ENCODE measurements around the gene CDX2.
A peak's percentile ranks its signal among the peaks of the same experiment; 100 is the strongest.
"Not testable (repeated sequence)": the region's sequence is repeated elsewhere in the genome, so short reads cannot be mapped to it uniquely, and the experiment has no call there.

CDX2 gene

DNA sequence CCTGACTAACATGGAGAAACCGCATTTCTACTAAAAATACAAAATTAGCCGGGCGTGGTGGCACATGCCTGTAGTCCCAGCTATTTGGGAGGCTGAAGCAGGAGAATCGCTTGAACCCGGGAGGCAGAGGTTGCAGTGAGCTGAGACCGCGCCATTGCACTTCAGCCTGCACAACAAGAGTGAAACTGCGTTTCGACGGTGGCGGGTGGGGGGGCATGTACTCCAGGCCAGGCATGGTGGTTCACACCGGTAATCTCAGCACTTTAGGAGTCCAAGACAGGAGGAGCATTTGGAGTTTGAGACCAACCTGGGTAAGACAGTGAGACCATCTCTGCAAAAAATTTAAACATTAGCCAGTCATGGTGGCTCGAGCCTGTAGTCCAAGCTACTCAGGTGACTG lies 4.9 kb downstream of the CDX2 start:
- DNase-seq, result not testable (repeated sequence)

DNA sequence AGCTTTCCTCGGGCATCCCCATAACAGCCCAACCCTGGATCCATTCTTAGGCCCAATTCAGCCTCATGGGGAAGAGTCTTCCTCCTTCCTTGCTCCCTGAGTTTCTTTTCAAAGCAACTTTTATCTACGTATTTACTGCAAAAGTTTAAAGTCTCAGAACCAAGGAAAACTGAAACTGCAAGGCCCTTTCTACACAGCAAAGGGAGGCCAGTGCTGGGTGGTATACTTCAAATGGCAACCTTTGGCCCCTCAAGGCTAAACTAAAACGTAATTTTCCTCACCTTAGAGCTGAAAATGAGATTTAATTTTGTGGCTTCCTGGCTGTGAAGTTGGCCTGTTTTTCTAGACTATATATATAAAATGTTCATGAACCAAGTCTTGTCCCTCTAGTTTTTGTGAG lies 5.6 kb downstream of the CDX2 start:
- no peak for DNase-seq

DNA sequence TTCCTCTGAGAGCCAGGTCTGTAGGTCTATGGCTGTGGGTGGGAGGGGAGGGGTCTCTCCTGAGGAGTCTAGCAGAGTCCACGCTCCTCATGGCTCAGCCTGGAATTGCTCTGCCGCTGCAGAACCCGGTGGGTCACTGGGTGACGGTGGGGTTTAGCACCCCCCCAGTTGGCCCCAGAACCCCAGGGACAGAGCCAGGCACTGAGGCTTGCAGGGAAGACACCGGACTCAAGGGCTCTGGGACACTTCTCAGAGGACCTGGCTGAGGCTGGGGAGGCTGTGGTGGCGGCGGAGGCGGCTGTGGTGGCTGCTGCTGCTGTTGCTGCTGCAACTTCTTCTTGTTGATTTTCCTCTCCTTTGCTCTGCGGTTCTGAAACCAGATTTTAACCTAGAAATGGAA lies 6.1 kb downstream of the CDX2 start:
- no peak for DNase-seq

DNA sequence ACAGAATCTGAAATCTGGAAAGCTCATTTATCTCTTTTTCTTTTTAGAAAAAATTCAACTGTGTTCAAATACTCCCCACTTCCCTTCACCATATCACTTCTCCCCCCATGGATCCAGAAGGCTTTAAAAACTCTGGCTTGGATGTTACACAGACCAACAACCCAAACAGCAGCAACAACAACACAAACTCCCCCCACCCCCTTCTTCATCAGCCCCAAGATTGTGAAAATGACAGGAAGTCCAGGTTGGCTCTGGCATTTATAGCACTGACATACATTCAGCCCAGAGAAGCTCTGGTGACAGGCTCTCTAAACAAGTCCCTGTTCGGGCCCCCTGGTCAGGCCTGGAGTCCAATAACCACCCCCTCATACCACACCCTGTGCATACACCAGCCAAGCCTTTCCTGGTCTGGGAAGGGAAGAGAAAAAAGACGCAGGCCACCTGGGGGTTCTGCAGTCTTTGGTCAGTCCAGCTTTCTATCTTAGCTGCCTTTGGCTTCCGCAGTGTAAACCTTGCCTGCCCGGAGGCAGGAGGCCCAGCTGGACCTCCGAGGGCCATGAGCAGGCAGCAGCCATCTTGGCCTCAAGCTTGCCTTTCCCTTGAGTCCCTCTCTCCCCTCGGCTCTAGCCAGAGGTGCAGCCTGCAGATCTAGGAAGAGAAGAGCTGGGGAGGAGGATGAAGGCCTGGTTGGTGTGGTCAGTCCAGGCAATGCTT lies 6.8 kb downstream of the CDX2 start:
- DNase-seq, result no peak

DNA sequence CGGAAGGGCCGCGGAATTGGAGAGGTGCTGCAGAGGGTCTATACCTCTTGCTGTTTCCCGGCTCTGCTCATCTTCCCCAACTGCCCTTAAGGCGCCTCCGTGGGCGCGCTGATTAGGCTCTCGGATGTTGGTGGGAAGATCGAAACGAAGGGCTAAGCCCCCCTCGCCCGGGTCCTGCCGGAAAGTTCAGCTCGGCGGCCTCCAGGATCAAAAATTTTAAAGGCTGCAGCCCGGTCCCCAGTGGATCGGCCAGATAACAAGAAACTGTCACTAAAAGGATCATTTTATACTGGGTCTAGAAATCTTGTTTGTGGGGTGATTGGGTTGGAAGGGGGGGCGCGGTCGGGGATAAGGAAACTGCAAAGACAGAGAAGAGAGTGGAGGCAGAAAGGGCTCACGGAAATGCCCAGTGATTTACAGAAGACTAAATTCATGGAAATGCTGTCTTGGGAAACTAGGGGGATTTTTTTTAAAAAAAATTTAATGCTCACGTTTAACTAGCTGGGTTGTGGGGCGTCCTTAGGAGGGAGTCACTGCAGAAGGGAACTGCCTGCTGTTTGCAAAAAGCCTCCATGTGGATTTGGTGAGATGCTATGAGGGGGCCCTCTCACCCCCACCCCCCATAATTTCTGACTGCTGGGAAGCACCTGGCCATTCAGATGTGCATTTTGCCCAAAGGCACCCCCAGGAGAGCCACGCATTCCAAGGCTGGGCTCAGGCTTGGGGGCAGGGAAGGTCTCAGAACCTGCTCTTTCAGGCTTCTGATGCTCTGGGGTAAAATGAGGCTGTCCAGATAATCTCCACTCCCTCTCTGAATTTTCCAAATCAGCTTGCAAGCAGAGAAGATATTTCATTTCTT lies 7.7 kb downstream of the CDX2 start:
- DNase-seq, result no peak

DNA sequence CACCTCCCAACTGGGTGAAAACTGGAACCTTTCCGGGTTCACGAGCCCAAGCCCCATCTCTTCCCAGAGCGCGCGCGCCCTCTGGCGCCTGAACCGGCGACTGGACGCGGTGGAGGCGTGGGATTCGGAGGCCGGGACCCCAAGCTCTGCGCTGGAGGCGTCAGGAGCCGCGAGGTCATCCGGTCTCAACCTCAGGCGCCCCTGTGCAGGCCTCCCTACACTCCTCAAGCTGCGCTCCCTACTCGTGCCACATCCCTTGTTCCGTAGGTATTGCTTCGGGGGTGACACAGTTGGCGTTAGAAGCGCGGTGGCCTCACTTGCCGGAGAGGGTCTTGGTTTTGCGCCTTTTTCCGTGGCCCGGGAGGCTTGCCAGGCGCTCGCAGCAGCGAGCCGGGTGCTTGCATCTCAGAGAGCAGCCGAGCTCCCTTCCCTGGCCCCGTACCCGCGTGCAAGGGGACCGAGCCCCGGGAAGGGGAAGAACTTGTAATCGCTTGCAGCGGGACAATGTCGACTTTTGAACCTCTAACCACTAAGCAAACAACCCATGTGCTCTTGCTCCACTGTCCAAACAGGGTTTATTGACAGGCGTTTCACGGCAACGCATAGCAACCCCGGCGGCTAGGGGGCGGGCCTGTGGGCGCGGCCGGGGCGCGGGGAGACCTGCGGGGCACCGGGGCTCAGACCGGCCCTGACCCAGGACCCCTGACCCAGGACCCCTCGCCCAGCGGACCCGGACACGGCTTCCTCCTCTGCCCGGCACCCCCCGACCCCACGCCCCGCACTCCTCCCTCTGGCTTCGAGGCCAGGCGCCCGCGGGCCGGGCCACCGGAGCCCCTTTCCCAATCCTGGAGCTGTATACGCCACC lies 8.5 kb downstream of the CDX2 start:
- DNase-seq, result peak; percentile 31

DNA sequence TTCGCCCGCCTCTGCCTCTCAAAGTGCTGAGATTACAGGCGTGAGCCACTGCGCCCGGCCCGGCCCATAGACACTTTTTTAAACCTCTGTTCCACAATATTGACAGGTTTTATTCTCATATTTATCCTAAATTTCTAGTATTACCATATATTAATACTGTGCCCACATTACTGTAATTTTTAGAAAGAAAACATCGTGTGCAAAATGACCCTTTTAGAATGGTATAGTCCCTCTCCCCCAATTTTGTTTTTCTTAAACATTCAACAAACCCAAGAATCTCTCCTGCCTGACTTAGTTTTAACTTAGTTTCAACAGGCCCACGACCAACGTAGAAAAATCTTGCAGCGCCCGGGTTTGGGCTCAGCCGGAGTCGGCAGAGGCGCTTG lies 9.1 kb downstream of the CDX2 start:
- DNase-seq, result no peak

DNA sequence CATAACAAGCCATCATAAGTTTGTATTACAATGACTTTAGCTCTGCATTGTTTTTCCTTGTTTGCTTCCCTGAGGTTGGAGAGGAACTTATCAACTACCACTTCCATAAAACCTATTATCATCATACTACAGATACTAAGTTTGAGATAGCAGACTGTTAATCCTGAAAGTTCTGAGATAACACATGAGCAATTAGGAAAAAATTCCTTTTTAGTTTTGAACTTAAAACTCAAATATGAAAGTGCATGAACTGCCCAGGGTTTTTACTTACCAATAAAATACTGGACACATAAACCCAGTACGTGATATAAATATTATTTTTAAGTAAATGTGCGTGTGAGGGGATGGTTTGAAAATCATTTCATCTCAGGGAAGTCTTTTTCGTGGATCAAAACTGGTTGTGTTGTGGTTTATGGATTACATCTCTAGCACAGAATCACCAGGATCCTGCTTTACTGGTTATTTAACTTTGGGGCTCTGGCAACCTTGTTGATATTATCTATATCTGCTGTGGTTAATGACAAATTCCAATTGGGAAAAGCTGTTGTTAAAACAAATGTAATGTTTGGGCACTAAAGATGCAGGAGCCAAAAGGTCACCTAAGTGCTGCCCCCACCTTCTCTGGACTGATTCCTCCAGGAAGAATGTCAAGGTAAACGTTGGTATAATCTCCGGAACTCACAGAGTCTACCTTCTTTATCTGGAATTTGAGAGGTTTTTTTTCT lies 12.4 kb downstream of the CDX2 start:
- DNase-seq, result no peak

DNA sequence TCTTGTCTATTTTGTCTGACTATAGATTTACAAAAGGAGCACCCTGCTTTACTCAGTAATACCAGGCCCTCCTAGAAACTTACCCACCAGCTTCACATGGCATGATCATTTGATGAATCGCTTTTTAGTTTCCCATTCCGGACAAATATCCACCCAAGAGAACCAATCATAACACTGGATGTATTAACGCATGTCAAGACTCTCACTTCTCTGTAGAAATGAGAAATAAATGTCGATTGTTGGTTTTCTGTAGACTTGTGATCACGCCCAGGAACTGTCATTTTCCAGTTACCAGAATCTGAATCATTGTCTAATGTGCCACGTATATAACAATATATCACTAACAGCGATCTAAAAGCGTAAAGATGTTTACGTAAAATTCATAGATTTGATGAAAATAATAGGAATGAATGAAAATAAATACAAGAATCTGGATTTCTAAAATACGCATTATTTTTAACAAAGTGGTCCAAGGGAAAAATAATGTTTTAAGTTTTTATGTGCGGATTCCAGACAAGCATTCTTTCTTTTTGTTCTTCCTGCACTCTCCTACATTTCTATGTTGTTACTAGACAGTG lies 14.0 kb downstream of the CDX2 start:
- DNase-seq, result no peak

DNA sequence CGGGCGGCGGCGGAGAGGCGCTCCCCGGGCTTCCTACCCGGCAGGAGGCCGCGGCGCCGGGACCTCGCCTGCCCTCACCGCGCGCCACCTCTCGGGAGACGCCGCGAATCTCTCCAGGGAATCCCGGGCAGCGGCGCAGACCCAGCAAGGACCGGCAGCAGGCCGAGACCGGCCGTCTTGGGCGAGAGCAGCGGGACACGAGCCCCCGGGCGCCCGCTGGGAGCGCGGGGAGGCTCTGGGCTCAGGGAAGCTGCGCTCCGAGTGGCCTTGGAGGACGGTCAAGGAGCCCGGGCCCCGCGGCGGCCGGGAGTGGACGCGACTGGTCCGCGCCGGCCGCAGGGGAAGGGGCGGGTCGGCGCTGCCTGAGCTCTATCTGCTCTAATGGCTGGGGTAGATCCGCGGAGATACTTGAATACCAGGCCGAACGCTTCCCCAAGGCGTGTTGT lies 14.7 kb downstream of the CDX2 start:
- DNase-seq, result no peak

DNA sequence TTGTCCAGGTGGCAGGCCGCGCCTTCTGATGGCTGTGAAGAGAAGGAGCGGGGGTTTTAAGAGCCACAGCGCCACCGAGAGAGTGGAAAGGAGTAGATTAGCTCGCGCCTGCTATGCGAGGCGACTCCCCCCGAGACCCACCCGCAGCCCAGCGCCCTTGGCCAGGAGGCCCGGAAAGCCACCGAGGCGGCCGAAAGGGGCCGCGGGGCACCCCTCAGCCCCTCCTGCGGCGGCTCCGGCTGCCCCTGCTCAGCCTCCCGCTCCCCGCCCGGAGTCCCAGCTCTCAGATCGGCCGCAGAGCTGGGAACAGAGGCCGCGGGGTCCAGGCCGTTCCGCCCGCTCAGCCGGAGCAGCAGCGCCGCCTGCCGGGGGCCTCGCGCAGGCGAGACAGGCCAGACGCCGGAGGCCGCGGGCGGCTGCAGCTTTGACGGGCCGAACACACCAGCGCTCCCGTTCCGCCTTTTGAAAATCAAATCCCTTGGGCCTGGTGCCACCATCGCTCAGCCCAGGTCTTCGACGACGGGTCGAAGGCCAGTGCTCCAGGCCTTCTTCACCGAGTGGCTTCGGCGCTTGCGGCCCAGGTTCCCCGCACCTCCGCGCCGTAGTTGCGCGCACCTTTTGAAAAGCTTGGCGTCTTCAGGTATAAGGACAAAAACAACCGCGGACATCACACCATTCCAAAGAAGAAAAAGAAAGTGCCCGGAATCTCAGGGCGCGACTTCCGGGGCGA lies 15.3 kb downstream of the CDX2 start:
- DNase-seq, result peak; percentile 70

DNA sequence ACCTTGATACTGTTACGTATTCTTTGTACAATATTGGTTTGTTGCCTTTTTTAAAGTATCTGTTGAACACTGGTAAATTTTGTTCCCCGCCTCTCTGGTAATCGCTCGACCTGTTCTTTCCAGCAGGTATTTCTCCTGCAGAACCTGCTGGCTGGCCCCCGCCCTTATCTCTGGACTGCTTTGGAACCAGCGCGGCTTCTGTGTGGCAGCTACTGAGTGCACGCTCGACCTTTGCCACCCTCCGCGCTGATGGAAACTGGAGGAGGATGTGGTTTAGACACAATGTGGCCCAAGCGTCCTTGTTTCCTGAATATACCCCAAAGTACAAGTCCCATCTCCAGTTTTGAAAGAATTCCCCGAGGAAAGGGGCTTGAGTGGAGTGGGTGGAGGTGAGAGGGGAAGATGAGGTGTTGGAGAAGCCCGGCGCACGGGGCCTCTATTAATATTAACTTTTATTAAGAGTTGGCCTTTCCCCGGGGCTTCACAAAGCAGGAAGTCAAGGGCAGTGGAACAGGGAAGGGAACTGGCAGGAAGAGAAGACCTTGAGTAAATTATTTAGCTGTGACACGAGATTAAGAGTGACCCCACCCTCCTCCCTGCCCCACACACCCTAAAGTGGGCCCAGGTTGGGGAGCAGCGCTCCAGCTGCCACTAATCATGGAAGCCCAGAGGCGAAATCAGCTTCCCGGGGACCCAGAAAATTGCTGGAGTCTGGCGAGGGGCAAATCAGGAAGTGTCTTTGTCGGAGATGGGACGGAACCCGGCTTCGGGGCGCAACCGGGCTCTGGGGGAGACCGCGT lies 16.0 kb downstream of the CDX2 start:
- DNase-seq, result no peak

DNA sequence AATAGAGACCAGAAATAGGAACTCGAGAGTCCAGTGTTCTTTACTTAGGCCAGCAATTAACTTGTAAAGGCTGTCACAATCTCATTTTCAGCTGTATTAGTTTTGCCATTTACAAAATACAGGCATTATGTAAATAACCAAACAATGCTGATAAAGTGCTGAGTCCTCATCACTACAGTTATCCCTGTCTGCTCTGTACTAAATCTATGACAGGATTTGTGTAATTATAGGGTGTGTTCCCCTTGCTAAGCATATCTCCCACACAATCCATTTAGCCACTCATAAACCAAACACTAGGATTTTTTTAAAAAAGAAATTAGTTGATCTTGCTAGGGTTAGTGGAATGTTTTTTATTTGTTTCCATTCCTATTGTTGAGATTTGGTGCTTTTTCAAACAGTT lies 26.1 kb downstream of the CDX2 start:
- DNase-seq, result no peak

DNA sequence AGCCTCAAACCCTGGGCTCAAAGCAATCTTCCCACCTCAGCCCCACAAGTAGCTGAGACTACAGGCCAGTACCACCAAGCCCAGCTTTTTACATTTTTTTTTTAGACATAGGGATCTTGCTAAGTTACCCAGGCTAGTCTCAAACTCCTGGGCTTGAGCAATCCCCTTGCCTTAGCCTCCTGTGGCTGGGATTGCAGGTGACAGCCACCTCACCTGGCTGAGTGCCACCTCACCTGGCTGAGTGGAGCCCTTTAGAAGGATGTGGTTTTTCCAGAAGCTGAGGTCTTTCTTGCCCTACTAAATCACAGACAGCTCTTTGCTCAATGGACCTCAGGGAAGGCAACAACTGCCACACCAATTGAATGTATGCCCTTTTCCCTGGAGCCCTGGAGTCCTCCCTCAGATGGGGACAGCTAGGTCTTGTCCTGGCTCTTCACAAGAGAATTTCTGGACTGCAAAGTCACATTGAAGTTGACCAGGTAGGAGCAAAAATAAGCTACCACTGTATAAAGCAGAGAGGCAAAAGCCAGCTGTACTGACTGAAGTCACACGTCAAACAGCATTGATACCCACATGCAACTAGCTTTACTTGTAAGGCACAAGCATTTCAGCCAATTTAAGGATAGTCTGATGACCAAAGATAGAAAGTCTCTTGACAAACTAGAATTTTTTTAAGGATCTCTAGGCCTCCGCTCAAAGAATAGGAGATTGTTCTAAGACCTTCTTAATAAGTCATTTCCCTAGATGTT lies 35.4 kb downstream of the CDX2 start:
- DNase-seq, result no peak

DNA sequence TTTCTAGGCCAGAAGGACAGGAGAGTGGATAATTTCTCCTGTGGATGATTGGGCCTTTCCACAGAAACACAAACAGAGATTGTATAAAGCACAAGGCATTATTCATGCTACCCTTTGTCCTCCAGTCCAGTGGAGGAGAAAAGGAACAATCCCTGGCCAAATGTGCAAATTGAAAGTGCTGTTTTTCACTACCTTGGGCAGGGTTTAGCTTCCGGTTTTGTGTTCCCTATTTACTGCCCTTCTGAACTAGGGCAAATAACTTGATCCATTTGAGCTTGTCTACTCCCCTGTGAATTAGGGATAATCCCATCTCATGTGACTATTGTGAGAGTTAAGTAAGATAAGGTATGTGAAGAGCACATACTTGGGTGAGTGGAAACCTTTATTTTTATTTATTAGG lies 36.0 kb downstream of the CDX2 start:
- no peak for DNase-seq

DNA sequence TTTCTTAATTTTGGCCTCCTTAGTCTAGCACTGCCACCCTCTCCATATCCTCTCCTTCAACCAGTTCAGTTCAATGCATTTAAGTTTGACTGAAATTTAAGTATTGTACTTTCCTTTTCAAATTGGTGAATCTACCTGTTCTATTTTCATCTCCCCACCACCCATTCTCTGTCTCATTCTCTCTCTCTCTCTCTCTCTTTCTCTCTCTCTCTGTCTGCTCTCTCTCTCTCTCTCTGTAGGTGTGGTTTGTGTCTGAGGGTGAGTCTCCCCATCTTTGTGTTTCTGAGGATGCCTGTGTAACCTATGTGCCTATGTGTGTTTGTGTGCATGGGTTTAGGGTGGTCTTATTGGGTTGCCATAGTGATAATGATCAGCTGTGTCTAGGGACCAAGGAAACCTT lies 39.2 kb downstream of the CDX2 start:
- DNase-seq, result no peak

DNA sequence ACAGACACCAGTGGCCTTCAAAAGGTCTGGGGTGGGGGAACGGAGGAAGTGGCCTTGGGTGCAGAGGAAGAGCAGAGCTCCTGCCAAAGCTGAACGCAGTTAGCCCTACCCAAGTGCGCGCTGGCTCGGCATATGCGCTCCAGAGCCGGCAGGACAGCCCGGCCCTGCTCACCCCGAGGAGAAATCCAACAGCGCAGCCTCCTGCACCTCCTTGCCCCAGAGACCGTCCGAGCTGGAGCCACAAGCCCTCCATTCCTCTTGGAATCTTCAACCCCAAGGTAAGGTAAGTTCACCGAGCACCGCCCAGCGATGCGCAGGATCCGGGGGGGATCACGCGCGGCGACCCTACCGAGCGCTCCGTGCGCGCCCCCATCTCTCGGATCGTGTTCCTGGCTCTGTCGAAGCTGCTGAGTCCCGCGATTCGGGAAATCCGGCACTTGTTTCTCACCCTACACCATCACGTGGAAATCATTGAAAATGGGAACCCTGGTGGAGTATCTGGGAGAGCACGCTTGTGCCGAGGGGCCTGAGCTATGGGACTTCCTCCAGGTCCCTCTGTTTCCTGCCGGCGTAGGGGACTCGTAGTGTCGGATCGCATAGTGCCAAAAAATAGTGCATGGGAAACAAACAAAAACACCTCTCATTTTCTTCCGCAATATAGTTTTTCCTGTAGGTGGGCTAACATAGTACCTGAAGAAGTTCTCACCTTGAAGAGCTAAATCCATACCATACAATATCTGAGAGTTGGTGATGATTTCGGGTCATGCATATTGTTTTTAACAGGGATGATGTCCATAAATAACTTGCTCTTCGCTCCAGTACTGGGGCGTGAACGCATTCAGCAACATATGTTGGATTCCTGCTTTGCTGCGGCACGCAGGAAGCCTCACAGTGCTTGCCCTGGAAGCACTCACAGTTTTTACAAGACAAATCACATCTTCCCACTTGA lies 40.0 kb downstream of the CDX2 start:
- no peak for DNase-seq

DNA sequence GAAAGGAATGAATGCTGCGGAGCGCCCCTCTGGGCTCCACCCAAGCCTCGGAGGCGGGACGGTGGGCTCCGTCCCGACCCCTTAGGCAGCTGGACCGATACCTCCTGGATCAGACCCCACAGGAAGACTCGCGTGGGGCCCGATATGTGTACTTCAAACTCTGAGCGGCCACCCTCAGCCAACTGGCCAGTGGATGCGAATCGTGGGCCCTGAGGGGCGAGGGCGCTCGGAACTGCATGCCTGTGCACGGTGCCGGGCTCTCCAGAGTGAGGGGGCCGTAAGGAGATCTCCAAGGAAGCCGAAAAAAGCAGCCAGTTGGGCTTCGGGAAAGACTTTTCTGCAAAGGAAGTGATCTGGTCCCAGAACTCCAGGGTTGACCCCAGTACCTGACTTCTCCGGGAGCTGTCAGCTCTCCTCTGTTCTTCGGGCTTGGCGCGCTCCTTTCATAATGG lies 40.7 kb downstream of the CDX2 start:
- no peak for DNase-seq
